ENCODE results near the gene MACROD2.

- TF ChIP-seq EZH2 (IDR thresholded peaks at IDR 0.05; ENCODE audit: insufficient read depth, low read length) = no peak
- TF ChIP-seq, protein P1, sequence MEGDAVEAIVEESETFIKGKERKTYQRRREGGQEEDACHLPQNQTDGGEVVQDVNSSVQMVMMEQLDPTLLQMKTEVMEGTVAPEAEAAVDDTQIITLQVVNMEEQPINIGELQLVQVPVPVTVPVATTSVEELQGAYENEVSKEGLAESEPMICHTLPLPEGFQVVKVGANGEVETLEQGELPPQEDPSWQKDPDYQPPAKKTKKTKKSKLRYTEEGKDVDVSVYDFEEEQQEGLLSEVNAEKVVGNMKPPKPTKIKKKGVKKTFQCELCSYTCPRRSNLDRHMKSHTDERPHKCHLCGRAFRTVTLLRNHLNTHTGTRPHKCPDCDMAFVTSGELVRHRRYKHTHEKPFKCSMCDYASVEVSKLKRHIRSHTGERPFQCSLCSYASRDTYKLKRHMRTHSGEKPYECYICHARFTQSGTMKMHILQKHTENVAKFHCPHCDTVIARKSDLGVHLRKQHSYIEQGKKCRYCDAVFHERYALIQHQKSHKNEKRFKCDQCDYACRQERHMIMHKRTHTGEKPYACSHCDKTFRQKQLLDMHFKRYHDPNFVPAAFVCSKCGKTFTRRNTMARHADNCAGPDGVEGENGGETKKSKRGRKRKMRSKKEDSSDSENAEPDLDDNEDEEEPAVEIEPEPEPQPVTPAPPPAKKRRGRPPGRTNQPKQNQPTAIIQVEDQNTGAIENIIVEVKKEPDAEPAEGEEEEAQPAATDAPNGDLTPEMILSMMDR (IDR thresholded peaks at IDR 0.05; ENCODE audit: insufficient read depth, low read depth, low read length) = no peak
These were observed 2067.6 kb downstream of the MACROD2 start for GRCh38 chr20:16062661-16063581.
